Fibroblast of villous mesenchyme (primary cell): Measurements from ENCODE around the gene C11orf86. TPM values are rescaled to one million over a fixed set of nuclear protein-coding genes. Genes with fewer than 3 reads are reported as not detected.
A peak's percentile ranks its signal among the peaks of the same experiment; 100 is the strongest.

Experiments
- DNase-seq: peaks from one replicate; pipeline ENCODE4 v3.0.0-alpha.2; 2010; ENCODE audit warnings: low read depth
- H3K4me3 ChIP-seq: 2 replicates; pipeline ENCODE4 v1.5.1; 2011; ENCODE audit warnings: low read depth, mild to moderate bottlenecking, low read length
- CTCF ChIP-seq: IDR thresholded peaks from 2 replicates; pipeline ENCODE4 v1.5.1; 2012; ENCODE audit warnings: low read depth, mild to moderate bottlenecking, low read length; ENCODE audit not compliant: insufficient read depth
- small RNA-seq: library from RNA; depleted of rRNA; stranded (forward); fragments of <200 nt; gene quantifications from one replicate; pipeline ENCODE3, GENCODE V24; 2012
- total RNA-seq: library from RNA; depleted of rRNA; stranded (reverse); fragments of >200 nt; gene quantifications from 2 replicates; pipeline ENCODE4 v1.2.3, GENCODE V29; 2012

The C11orf86 gene
- total RNA-seq, 1 donor, result not detected

- DNase-seq, result no peak
- no peak overlapping the region for H3K4me3 ChIP-seq
- no peak for TF ChIP-seq CTCF
Observed at GRCh38 chr11:67023957-67024353, 48.9 kb downstream of the C11orf86 start.

- no peak for DNase-seq
- TF ChIP-seq CTCF, result no peak
- H3K4me3 ChIP-seq, result no peak overlapping the region
Observed at GRCh38 chr11:67024410-67024809, 49.3 kb downstream of the C11orf86 start.

GRCh38 chr11:67024966-67025365, 49.9 kb downstream of the C11orf86 start:
- H3K4me3 ChIP-seq, result no peak overlapping the region
- no peak for DNase-seq
- TF ChIP-seq CTCF, result no peak

- no peak for TF ChIP-seq CTCF
- H3K4me3 ChIP-seq, result no peak overlapping the region
- DNase-seq, result no peak
Observed at GRCh38 chr11:67025750-67026149, 50.6 kb downstream of the C11orf86 start.

Small RNAs within 50 kb of the gene (small RNA-seq; reads per million reads assigned to genes)
- 1.2 reads per million, percentile 24 among the genes with 10 or more reads in this experiment for gene MIR3163

Other genes starting within 250 kb of the C11orf86 start
- under 0.01 and 1.3 TPM in 2 replicates for gene SPTBN2, start 246.1 kb upstream of the C11orf86 start, total RNA-seq
- gene RCE1, start 131.9 kb upstream of the C11orf86 start, total RNA-seq, result 11.7 and 16.8 TPM in 2 replicates
- 9.9 and 14.5 TPM in 2 replicates for gene LRFN4, start 118.2 kb upstream of the C11orf86 start, total RNA-seq
- gene PC, start 16.9 kb upstream of the C11orf86 start, total RNA-seq, result 11.7 and 12.6 TPM in 2 replicates
- 0.43 and 0.64 TPM in 2 replicates for gene SYT12, start 47.8 kb downstream of the C11orf86 start, total RNA-seq
- 12.5 and 13.9 TPM in 2 replicates for gene RHOD, start 81.5 kb downstream of the C11orf86 start, total RNA-seq
- gene KDM2A, start 144.0 kb downstream of the C11orf86 start, total RNA-seq, result 50.5 and 52.8 TPM in 2 replicates